Activated CD8-positive, alpha-beta T cell treated with anti-CD3 and anti-CD28 coated beads for 36 hours (primary cell): ENCODE measurements around the gene MCF2L. TPM values are rescaled to one million over a fixed set of nuclear protein-coding genes. Genes with fewer than 3 reads are reported as not detected.

Source experiments
- ATAC-seq: fragments of 200-7000 bp; cut with Tn5 transposase; one replicate; pipeline ENCODE4 v1.10.0; 2021; ENCODE audit warnings: mild to moderate bottlenecking, moderate library complexity
- CTCF ChIA-PET: fragments of 350-600 bp; sonication (Branson Sonifier 250); formaldehyde crosslinking; loops from one replicate; lab custom pipeline; 2021; ENCODE audit warnings: antibody characterized with exemption; lab: Charles Lee
- POLR2A ChIA-PET: fragments of 350-600 bp; sonication (Branson Sonifier 250); formaldehyde crosslinking; loops from one replicate; lab custom pipeline; 2021; ENCODE audit warnings: antibody characterized with exemption; lab: Charles Lee
- DNase-seq: peaks from one replicate; pipeline ENCODE4 v3.0.0-alpha.2; 2020
- H3K27ac Mint-ChIP-seq: one replicate; pipeline ENCODE4 v1.8.0; 2021; ENCODE audit warnings: mild to moderate bottlenecking, mixed read lengths
- H3K27me3 Mint-ChIP-seq: one replicate; pipeline ENCODE4 v1.8.0; 2021; ENCODE audit warnings: mixed read lengths
- H3K36me3 Mint-ChIP-seq: one replicate; pipeline ENCODE4 v1.8.0; 2021; ENCODE audit warnings: low read depth, mixed read lengths
- H3K4me1 Mint-ChIP-seq: one replicate; pipeline ENCODE4 v1.8.0; 2021; ENCODE audit warnings: low read depth, mixed read lengths
- H3K4me3 Mint-ChIP-seq: one replicate; pipeline ENCODE4 v1.8.0; 2021; ENCODE audit warnings: mild to moderate bottlenecking, moderate library complexity, mixed read lengths
- H3K9me3 Mint-ChIP-seq: one replicate; pipeline ENCODE4 v1.8.0; 2021; ENCODE audit warnings: mixed read lengths
- CTCF ChIP-seq: fragments of 200-600 bp; IDR thresholded peaks from one replicate; pipeline ENCODE4 v1.8.0; 2022; ENCODE audit warnings: antibody characterized with exemption, mild to moderate bottlenecking
- intact Hi-C: fragments of 100-400 bp; cut with micrococcal nuclease; formaldehyde crosslinking; loops from one replicate; pipeline ENCODE4 v1.10.0; 2022
- total RNA-seq, 2 experiments: library from RNA; stranded (reverse); gene quantifications; one replicate each; pipeline ENCODE4 v1.2.3, GENCODE V29; 2021

The MCF2L gene
- total RNA-seq, 2 experiments from 2014 or later, result 7.6 to 8.9 TPM

- intact Hi-C loops, result no loop called here
- Mint-ChIP-seq H3K9me3 (no peaks in the 10 kb centered on the region), H3K36me3 (no peaks in the 10 kb centered on the region), H3K27me3 (no peaks in the 10 kb centered on the region), H3K4me1 (peaks cover 13% of the 10 kb centered on the region), H3K4me3 (no peak overlapping the region), H3K27ac (no peak overlapping the region)
- ATAC-seq (no peak), DNase-seq (no peak)
- ChIA-PET POLR2A (no interaction called here), CTCF (interaction anchor here (1.1 kb wide), 1 partner anchor 22 kb away, joined by 3 read pairs; no protein-coding TSS in a partner anchor)
- no peak for TF ChIP-seq CTCF
Measured at GRCh38 chr13:112964971-112965492, 4.0 kb upstream of the MCF2L start.

GRCh38 chr13:112965573-112966115 is 3.4 kb upstream of the MCF2L start:
- ATAC-seq, result no peak
- no peak overlapping the region for H3K27ac Mint-ChIP-seq
- ChIA-PET POLR2A (no interaction called here), CTCF (interaction anchor here (1.1 kb wide), 1 partner anchor 22 kb away, joined by 3 read pairs; no protein-coding TSS in a partner anchor)
- no peaks in the 10 kb centered on the region for H3K36me3 Mint-ChIP-seq
- H3K4me1 Mint-ChIP-seq, result peaks cover 19% of the 10 kb centered on the region
- H3K9me3 Mint-ChIP-seq, result no peaks in the 10 kb centered on the region
- intact Hi-C loops, result no loop called here
- TF ChIP-seq CTCF, result no peak
- H3K4me3 Mint-ChIP-seq, result no peak overlapping the region
- no peaks in the 10 kb centered on the region for H3K27me3 Mint-ChIP-seq
- DNase-seq, result no peak

DNA sequence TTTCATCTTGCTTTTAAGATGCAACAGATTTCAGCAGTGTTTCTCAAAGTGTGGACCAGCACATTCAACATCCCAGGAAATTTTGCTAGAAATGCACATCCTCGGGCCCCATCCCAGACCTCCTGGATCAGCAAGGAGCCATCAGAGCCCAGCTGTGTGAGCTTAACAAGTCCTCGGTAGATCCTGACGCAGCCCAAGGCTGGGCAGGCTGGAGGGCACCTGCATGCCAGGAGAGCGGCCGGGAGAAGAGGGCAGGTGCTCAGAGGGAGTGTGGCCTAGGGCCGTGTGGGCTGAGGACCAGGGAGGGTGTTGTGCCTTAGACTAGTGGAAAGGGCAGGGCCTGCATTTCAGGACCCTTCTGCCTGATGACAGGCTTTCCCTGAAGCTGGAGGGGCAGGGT is 2.2 kb upstream of the MCF2L start:
- no peak for ATAC-seq
- no peak for TF ChIP-seq CTCF
- intact Hi-C loops, result no loop called here
- POLR2A ChIA-PET, result interaction anchor here (1.4 kb wide), 1 partner anchor 36 kb away, joined by 3 read pairs; no protein-coding TSS in a partner anchor
- H3K9me3 Mint-ChIP-seq, result no peaks in the 10 kb centered on the region
- DNase-seq, result no peak
- no peak overlapping the region for H3K4me3 Mint-ChIP-seq
- H3K27me3 Mint-ChIP-seq, result no peaks in the 10 kb centered on the region
- H3K4me1 Mint-ChIP-seq, result peaks cover 19% of the 10 kb centered on the region
- no peak overlapping the region for H3K27ac Mint-ChIP-seq
- CTCF ChIA-PET, result interaction anchor here (2.8 kb wide), 1 partner anchor 33 kb away, joined by 6 read pairs; no protein-coding TSS in a partner anchor
- no peaks in the 10 kb centered on the region for H3K36me3 Mint-ChIP-seq

DNA sequence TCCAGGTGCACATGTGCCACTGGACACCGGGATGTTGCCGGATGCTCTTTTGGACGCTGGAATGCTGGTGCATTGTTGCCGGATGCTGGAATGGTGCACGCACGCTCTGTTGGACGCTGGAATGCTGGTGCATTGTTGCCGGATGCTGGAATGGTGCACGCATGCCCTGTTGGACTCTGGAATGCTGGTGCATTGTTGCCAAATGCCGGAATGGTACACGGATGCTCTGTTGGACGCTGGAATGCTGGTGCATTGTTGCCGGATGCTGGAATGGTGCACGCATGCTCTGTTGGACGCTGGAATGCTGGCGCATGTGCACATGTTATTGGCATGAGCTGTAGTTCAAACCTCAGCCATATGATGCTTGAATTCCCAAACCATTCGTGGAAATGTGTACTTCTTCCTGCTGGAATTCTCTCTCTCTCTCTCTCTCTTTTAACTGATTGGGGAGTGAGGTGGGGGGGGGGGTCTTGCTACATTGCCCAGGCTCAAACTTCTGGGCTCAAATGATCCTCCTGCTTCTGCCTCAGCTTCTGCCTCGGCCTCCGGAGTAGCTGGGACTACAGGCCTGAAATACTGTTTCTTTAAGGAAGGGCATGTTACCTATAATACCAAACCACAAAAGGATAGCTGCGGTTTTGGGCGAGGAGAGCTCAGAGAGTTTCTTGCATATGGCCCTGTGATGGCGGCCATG is 1.2 kb upstream of the MCF2L start:
- Mint-ChIP-seq H3K27ac (peak overlapping the region; percentile 55), H3K4me3 (peak overlapping the region; percentile 82), H3K4me1 (peaks cover 23% of the 10 kb centered on the region), H3K36me3 (no peaks in the 10 kb centered on the region), H3K9me3 (peaks cover 4% of the 10 kb centered on the region), H3K27me3 (no peaks in the 10 kb centered on the region)
- no peak for ATAC-seq
- POLR2A ChIA-PET, result interaction anchor here (0.7 to 1.4 kb wide), 4 partner anchors 14 to 329 kb away, joined by 3 to 4 read pairs (median 3); partner anchors contain the start of gene LAMP1
- intact Hi-C loops, result no loop called here
- no peak for DNase-seq
- CTCF ChIA-PET, result interaction anchor here (0.7 to 3.1 kb wide), 4 partner anchors 25 to 62 kb away, joined by 3 to 16 read pairs (median 4); no protein-coding TSS in a partner anchor
- no peak for TF ChIP-seq CTCF
